Measurements from ENCODE around the gene AQP7.

AQP7 gene

DNA sequence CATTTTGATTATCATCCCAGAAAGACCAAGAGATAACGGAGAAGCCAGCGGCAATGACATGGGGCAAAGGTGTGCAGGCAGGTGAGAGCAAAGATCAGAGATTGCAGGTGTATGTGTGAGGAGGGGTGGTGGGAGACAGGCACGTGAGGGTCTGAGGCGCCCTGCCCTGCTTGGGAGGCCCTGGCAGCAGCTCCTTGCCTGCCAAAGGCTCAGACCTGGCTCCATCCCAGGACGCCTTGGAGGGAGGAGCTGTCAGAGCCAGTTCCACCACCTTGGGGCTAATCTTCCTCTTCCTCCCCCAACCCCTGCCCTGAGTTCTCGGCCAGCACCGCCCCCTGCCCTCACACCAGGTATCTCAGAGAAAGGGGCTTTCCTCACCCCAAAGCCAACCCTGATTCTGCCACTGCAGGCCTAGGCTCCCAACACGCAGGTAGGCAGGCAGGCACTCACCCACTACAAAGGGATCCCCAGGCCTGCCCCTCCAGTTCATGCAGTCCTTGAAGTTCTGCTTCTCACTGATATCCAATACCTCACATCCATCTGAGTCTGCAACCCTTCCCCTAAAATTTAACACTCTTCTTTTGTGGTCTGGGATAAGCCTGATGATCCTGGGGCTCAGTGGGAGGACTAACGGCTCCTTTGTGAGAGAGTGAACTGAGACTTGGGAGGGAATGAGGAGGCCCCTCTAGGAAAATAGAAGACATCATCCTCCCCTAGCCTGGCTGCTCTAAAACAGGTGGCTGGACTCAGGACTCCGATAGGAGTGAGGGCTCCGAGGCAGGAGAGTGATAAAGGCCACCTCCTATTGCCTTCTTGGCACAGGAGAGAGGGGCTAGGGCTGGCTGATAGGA lies 43.2 kb upstream of the AQP7 start:
- no peak overlapping the region for H3K4me3 ChIP-seq (ENCODE audit: low read depth, low read length)
- DNase-seq (ENCODE audit: low read depth) = no peak
- TF ChIP-seq, protein P1, sequence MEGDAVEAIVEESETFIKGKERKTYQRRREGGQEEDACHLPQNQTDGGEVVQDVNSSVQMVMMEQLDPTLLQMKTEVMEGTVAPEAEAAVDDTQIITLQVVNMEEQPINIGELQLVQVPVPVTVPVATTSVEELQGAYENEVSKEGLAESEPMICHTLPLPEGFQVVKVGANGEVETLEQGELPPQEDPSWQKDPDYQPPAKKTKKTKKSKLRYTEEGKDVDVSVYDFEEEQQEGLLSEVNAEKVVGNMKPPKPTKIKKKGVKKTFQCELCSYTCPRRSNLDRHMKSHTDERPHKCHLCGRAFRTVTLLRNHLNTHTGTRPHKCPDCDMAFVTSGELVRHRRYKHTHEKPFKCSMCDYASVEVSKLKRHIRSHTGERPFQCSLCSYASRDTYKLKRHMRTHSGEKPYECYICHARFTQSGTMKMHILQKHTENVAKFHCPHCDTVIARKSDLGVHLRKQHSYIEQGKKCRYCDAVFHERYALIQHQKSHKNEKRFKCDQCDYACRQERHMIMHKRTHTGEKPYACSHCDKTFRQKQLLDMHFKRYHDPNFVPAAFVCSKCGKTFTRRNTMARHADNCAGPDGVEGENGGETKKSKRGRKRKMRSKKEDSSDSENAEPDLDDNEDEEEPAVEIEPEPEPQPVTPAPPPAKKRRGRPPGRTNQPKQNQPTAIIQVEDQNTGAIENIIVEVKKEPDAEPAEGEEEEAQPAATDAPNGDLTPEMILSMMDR (conservative IDR thresholded peaks at IDR 0.05; ENCODE audit: low read depth, low read length) = no peak

DNA sequence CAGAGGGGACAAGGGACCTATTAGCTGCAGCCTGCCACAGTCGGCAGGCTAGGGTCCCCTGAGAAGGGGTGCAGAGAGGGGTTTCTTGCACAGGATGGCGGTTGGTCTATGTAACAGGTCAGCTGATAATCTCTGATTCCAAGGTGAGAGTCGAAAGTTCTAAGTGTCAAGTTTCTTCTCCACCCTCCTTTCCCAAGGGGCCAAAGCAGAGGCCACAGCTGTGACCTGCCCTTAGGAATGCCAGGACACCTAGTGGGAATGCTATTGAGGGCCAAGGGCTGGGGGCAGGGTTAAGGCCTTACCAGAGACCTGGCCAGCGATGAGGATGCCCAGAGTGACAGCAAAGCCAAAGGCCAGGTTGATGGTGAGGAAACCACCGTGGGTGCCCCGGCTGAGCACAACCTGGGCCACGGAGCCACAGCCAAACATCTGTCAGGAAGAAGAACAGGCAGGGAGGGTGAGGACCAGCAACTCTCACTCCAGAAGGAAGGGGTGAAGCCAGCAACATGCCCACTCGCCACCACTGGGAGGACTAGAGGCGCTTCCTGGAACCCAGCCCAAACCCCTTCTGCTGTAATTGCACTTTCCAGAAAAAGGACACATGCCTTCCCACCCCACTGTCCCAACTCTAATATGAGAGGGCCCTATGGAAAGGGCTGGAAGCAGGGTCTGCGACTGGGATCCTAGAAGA lies 41.2 kb upstream of the AQP7 start:
- TF ChIP-seq, protein P1 (conservative IDR thresholded peaks at IDR 0.05; ENCODE audit: low read depth, low read length) = no peak
- no peak for DNase-seq (ENCODE audit: low read depth)
- no peak overlapping the region for H3K4me3 ChIP-seq (ENCODE audit: low read depth, low read length)

DNA sequence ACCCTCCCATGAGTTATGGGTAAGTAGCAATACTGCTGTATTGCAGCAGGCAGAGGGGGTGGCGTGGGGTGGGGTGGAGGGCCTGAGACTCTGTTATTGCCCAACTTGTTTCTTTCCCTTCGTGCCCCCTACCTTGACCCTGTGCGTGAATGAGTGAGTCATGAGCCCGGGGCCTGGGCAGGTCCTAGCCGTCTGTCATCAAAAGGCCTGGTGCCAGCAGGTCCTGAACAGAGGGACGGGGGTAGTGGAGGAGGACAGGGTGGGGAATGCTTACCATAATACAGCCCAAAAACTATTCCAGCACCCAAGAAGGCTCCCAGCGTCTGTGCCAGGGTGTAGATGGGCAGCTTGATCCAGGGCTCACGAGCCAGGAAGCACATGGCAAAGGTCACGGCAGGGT lies 40.7 kb upstream of the AQP7 start:
- DNase-seq (ENCODE audit: low read depth) = peak; percentile 58
- TF ChIP-seq, protein P1 (conservative IDR thresholded peaks at IDR 0.05; ENCODE audit: low read depth, low read length) = no peak
- no peak overlapping the region for H3K4me3 ChIP-seq (ENCODE audit: low read depth, low read length)

DNA sequence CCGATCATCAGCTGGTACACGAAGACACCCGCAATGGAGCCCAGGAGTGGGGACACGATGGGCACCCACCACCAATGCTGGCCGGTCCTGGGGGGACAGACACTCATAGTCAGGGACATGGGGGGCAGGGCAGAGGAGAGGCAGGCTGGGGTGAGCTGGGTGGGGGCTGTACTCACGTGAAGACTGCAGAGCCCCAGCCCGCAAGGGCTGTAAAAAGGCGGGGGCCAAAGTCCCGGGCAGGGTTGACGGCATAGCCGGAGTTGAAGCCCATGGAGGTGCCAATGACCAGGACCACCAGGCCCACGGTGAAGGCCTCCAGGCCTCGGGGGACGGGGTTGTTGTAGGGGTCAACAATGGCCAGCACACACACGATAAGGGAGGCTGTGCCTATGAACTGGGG lies 39.8 kb upstream of the AQP7 start:
- DNase-seq (ENCODE audit: low read depth) = no peak
- H3K4me3 ChIP-seq (ENCODE audit: low read depth, low read length) = no peak overlapping the region
- TF ChIP-seq, protein P1 (conservative IDR thresholded peaks at IDR 0.05; ENCODE audit: low read depth, low read length) = no peak

DNA sequence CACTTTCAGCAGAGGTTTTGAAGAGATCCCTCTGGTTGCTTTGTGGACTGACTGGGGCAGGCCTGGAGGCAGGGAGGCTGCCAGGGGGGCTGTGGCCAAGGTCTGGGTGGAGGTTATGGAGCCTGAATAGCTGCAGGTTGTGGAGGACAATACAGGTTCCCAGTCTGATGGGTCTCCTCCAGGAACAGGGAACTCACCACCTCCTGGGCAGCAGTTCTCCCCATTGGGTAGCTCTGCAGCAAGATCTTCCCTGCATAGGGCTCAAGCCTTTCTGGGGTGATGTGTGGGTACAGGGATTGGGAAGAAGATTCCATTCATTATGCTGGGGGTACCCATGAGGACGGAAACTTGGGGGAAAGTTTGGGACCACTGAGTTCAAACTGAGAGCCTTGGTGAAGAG lies 38.2 kb upstream of the AQP7 start:
- TF ChIP-seq, protein P1 (conservative IDR thresholded peaks at IDR 0.05; ENCODE audit: low read depth, low read length) = no peak
- DNase-seq (ENCODE audit: low read depth) = no peak

DNA sequence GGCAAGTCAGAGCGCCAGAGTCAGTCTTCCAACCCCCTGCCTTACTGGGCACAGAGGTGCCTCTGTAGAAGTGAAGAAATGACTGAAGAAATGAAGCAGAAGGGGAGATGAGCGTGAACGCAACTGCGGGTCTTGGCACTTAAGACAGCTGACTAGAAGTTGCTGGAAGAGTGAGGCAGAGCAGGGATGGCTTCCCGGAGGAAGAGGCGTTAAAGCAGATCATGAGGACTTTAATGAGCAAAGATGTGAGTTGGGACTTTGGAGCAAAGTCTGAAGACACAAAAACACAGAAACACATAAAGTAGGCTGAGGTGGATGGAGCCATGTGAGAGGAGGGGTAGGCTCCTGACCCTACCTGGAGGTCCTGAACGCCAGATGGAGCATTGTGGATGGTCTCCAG lies 37.8 kb upstream of the AQP7 start:
- TF ChIP-seq, protein P1 (conservative IDR thresholded peaks at IDR 0.05; ENCODE audit: low read depth, low read length) = no peak
- no peak overlapping the region for H3K4me3 ChIP-seq (ENCODE audit: low read depth, low read length)
- no peak for DNase-seq (ENCODE audit: low read depth)

More for the DNA sequence above, 38.2 kb upstream of the AQP7 start:
- no peak overlapping the region for H3K4me3 ChIP-seq (ENCODE audit: low read depth, low read length)
